GM19025 (cell line): ENCODE measurements around the gene MOSPD2.

Experiments used
- ATAC-seq: cut with Tn5 transposase; IDR thresholded peaks from one replicate; pipeline ENCODE4 v1.9.1; 2021; ENCODE audit warnings: mild to moderate bottlenecking, low read depth, moderate library complexity; ENCODE audit not compliant: unreplicated experiment

Gene MOSPD2

DNA sequence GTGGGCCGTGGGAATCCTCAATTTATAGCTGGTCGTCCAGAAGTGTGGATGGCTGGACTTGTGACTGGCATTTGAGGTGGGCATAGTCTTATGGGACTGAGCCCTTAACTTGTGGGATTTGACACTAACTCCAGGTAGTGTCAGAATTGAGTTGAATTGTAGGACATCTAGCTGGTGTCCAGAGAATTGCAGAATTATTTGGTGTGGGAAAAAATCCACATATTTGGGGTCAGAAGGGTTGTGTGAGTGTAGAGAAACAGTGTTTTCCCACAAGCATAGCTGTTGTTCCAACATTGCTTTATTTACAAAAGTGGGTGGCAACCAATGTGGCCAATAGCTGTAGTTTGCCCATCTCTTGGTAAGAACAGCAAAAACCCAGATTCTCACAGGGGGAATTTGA lies 91.3 kb downstream of the MOSPD2 start:
- ATAC-seq, result no peak
